Activated CD8-positive, alpha-beta memory T cell treated with anti-CD3 and anti-CD28 coated beads, Interleukin-2, amount 50 U/mL, for 48 hours (primary cell): ENCODE measurements around the gene CGB7.

Source experiments
- DNase-seq: peaks from one replicate; pipeline ENCODE4 v3.0.0-alpha.2; 2020

CGB7 gene

DNA sequence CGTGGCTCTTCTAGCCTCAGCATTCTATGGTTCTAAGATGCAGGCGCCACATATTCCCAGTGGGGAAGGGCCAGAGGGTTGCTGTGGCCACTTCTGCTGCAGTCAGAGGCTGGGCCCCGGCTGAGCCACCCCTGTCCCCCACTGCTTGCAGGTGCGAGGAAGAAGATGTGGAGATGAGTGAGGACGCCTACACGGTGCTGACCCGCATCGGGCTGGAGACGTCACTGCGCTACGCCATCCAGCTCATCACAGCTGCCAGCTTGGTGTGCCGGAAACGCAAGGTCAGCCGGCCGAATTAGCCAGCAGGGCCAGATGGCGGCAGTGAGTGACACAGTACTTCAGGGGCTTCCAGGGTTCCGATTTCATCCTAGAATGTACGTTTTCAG lies 42.7 kb downstream of the CGB7 start:
- DNase-seq, result no peak

- DNase-seq, result no peak
Measured at GRCh38 chr19:49014123-49014869, 43.3 kb downstream of the CGB7 start.

- DNase-seq, result no peak
Measured at GRCh38 chr19:49011194-49011593, 46.4 kb downstream of the CGB7 start.

DNA sequence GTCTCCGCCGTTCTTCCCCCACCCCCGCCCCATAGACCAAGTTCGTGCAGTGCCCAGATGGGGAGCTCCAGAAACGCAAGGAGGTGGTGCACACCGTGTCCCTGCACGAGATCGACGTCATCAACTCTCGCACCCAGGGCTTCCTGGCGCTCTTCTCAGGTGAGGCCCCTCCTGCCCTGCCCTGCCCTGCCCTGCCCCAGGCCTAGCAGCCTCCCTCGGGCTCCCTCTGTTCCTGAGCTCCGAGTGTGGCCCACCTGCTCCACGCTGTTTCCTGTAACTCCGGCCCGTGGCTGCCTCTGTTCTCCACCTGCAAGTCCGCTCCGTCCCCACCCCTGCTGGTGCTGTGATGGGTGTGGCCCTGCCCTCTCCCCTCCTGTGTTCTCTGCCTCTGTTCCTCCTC lies 47.1 kb downstream of the CGB7 start:
- no peak for DNase-seq

DNA sequence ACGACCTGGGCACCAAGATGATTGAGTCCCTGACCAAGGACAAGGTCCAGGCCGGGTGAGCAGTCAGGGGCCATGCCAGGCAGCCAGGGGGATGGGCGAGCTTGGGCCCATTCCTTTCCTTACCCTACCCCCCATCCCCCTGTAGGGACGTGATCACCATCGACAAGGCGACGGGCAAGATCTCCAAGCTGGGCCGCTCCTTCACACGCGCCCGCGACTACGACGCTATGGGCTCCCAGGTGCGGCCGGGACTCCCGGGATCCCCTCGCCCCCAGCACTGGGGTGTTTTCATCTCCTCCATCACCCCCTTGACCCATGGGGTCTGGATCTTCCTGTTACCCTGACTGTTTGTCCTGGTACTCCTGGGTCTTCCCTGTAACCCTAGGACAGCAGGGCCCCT lies 47.7 kb downstream of the CGB7 start:
- no peak for DNase-seq

DNA sequence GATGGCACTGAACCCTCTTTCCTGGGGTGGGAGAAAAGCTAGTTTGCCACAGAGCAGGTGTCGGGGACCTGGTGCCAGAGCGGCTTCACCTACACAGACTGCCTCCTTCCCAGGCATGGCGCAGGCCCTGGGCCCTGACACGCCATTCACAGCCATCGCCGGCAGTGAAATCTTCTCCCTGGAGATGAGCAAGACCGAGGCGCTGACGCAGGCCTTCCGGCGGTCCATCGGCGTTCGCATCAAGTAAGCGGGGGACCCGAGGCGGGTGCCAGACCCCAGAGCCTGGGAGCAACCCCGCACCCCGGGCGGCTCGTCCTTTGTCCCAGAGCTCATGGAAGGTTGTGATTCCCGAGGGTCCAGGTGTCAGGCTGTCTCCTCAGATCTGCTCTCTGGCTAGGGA lies 50.6 kb downstream of the CGB7 start:
- no peak for DNase-seq

DNA sequence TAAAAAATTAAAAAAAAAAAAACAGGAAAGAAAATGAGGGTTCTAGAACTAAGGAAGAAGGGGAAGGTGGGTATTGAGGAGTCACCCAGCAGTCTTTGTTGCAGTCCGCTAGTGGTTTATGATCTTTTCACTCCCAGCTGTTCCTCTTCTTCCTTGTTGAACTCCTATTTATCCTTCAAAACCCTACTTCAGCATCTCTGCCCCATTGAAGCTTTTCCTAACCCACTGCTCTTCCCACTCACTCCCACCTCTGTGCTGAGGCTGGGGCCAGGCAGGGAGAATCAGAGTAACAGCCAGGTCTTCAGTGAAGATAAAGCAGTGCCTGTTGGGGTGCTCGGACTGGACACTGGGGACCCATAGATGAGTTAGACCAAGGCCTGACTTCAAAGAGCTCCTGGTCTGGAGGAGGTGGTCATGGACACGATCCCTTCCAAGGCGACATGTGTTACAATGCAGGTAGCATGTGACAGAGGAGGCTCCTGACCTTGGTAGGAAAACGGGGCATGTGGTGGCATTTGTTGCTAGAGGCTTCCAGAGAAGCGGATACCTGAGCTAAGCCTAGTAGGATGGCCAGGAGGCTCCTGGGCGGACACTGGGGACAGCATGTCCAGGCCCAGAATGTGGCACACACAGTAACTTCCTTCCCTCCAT lies 52.5 kb downstream of the CGB7 start:
- no peak for DNase-seq
